WTC11 (cell line): ENCODE data around the gene FAM124A. TPM values are rescaled to one million over a fixed set of nuclear protein-coding genes. Genes with fewer than 3 reads are reported as not detected.

Experiments used
- ATAC-seq: fragments of 200-7000 bp; cut with Tn5 transposase; 2 replicates; pipeline ENCODE4 v1.10.0; 2021; ENCODE audit warnings: mild to moderate bottlenecking, moderate library complexity
- CTCF ChIA-PET: fragments of 300-600 bp; sonication (Branson Sonifier 250); formaldehyde crosslinking; loops from one replicate; lab custom pipeline; 2021; ENCODE audit warnings: antibody characterized with exemption; lab: Charles Lee
- POLR2A ChIA-PET: fragments of 350-600 bp; sonication (Branson Sonifier 250); formaldehyde crosslinking; loops from one replicate; lab custom pipeline; 2021; ENCODE audit warnings: antibody characterized with exemption; lab: Charles Lee
- DNase-seq: peaks from one replicate; pipeline ENCODE4 v3.0.0; 2021; ENCODE audit warnings: low spot score
- H3K27ac Mint-ChIP-seq: 2 replicates; pipeline ENCODE4 v1.8.0; 2021; ENCODE audit warnings: mixed read lengths
- H3K27me3 Mint-ChIP-seq: 2 replicates; pipeline ENCODE4 v1.8.0; 2021; ENCODE audit warnings: low read depth, mild to moderate bottlenecking, moderate library complexity, mixed read lengths
- H3K36me3 Mint-ChIP-seq: 2 replicates; pipeline ENCODE4 v1.8.0; 2021; ENCODE audit warnings: mixed read lengths
- H3K4me1 Mint-ChIP-seq: 2 replicates; pipeline ENCODE4 v1.8.0; 2022; ENCODE audit warnings: mixed read lengths
- H3K4me3 Mint-ChIP-seq: 2 replicates; pipeline ENCODE4 v1.8.0; 2021; ENCODE audit warnings: mild to moderate bottlenecking, moderate library complexity, mixed read lengths
- H3K9me3 Mint-ChIP-seq: 2 replicates; pipeline ENCODE4 v1.8.0; 2021; ENCODE audit warnings: mixed read lengths
- CBFB ChIP-seq: sonication (generic); formaldehyde crosslinking; IDR thresholded peaks from 2 replicates; pipeline ENCODE4 v1.8.1; 2022; ENCODE audit warnings: mild to moderate bottlenecking, low read depth, missing genetic modification reagents
- CREB1 ChIP-seq: sonication (generic); formaldehyde crosslinking; IDR thresholded peaks from 2 replicates; pipeline ENCODE4 v1.8.0; 2023; ENCODE audit warnings: mild to moderate bottlenecking, missing genetic modification reagents
- ETV6 ChIP-seq: sonication (generic); formaldehyde crosslinking; IDR thresholded peaks from 2 replicates; pipeline ENCODE4 v1.8.1; 2022; ENCODE audit warnings: mild to moderate bottlenecking, missing genetic modification reagents
- SP1 ChIP-seq: sonication (generic); formaldehyde crosslinking; conservative IDR thresholded peaks from 2 replicates; pipeline ENCODE4 v1.8.1; 2022; ENCODE audit warnings: missing genetic modification reagents
- ZBTB21 ChIP-seq: sonication (generic); formaldehyde crosslinking; IDR thresholded peaks from 2 replicates; pipeline ENCODE4 v1.8.1; 2023; ENCODE audit warnings: mild to moderate bottlenecking, missing genetic modification reagents, borderline replicate concordance
- ZNF138 ChIP-seq: sonication (generic); formaldehyde crosslinking; conservative IDR thresholded peaks from 2 replicates; pipeline ENCODE4 v1.8.1; 2022; ENCODE audit warnings: mild to moderate bottlenecking, moderate library complexity, missing genetic modification reagents
- ZNF219 ChIP-seq: sonication (generic); formaldehyde crosslinking; IDR thresholded peaks from 2 replicates; pipeline ENCODE4 v1.8.0; 2023; ENCODE audit warnings: missing genetic modification reagents, mild to moderate bottlenecking, borderline replicate concordance
- ZNF416 ChIP-seq: fragments of 250-450 bp; sonication (Bioruptor Pico); IDR thresholded peaks from 2 replicates; pipeline ENCODE4 v1.9.0; 2021; ENCODE audit warnings: mild to moderate bottlenecking, inconsistent platforms
- ZNF423 ChIP-seq: fragments of 250-450 bp; sonication (Bioruptor Pico); IDR thresholded peaks from 2 replicates; pipeline ENCODE4 v2.1.2; 2022; ENCODE audit warnings: mild to moderate bottlenecking, moderate library complexity
- total RNA-seq: library from RNA; stranded (reverse); gene quantifications from 3 replicates; pipeline ENCODE4 v1.2.3, GENCODE V29; 2021
- TF ChIP-seq, protein P1 (sequence below): sonication (generic); formaldehyde crosslinking; IDR thresholded peaks from 2 replicates; pipeline ENCODE4 v1.8.1; 2023; ENCODE audit warnings: mild to moderate bottlenecking, missing genetic modification reagents, moderate library complexity
- TF ChIP-seq, protein P2 (sequence below): sonication (generic); formaldehyde crosslinking; IDR thresholded peaks from 2 replicates; pipeline ENCODE4 v1.8.0; 2022; ENCODE audit warnings: mild to moderate bottlenecking, missing genetic modification reagents
- TF ChIP-seq, protein P3 (sequence below): fragments of 250-450 bp; sonication (Bioruptor Pico); IDR thresholded peaks from 2 replicates; pipeline ENCODE4 v1.9.0; 2021; ENCODE audit warnings: mild to moderate bottlenecking
- TF ChIP-seq, protein P4 (sequence below): sonication (generic); formaldehyde crosslinking; IDR thresholded peaks from 2 replicates; pipeline ENCODE4 v1.8.0; 2022; ENCODE audit warnings: missing genetic modification reagents
- TF ChIP-seq, protein P5 (sequence below): sonication (generic); formaldehyde crosslinking; IDR thresholded peaks from 2 replicates; pipeline ENCODE4 v1.8.1; 2022; ENCODE audit warnings: missing genetic modification reagents, borderline replicate concordance

The FAM124A gene
- total RNA-seq, 1 experiment from 2014 or later, result 45.8 TPM

DNA sequence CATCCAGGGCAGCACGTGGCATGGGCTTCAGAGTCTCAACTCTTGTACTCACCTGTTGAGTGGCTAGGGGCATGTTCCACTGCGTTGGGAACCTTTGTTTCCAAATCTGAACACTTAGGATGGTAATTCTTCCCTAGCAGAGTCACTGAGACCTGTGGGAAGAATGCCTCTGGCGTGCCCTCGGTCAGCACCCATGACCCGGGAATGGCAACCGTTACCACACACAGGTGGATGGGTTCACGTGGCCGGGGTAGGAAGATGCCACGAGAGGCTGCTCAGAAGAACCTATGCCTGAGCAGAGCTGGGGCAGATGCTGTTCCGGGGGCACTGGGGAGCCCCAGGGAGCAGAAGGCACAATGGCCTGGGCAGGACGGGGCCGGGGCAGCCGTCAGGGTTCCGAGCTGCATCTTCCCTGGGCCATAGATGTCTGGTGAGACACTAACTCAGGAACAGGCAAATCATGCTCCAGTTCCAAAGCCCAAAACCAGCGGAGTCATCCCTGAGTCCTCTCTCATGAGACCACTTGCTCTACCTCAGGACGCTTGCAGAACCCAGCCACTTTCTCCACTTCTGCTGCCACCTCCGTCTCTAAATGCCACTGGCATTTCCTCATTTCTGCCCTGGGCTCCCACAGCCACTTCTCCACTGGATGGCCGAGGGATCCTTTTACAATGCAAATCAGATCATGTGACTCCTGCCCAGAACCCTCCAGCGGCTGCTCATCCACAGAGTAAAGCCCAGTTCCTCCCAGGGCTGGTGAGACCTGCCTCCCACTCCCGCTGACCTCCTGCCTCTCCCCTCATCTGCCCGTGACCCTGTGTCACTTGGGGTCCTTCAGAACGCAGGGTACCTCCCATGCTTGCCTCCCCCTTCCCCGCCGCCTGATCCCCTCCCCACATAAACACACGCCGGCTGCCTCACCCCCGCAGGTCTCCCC lies 36.7 kb downstream of the FAM124A start:
- Mint-ChIP-seq H3K4me3 (no peak overlapping the region), H3K36me3 (peaks cover 68% of the 10 kb centered on the region), H3K9me3 (no peaks in the 10 kb centered on the region), H3K27ac (no peak overlapping the region; the same call in 1 of the 2 replicates), H3K27me3 (no peaks in the 10 kb centered on the region), H3K4me1 (peaks cover 85% of the 10 kb centered on the region)
- ATAC-seq, result peak; percentile 38
- CTCF ChIA-PET, result interaction anchor here (0.6 to 4.9 kb wide), 2 partner anchors 27 to 42 kb away, joined by 3 to 36 read pairs; no protein-coding TSS in a partner anchor
- TF ChIP-seq, protein P1, sequence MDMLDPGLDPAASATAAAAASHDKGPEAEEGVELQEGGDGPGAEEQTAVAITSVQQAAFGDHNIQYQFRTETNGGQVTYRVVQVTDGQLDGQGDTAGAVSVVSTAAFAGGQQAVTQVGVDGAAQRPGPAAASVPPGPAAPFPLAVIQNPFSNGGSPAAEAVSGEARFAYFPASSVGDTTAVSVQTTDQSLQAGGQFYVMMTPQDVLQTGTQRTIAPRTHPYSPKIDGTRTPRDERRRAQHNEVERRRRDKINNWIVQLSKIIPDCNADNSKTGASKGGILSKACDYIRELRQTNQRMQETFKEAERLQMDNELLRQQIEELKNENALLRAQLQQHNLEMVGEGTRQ, result peak; percentile 84
- TF ChIP-seq, protein P2, sequence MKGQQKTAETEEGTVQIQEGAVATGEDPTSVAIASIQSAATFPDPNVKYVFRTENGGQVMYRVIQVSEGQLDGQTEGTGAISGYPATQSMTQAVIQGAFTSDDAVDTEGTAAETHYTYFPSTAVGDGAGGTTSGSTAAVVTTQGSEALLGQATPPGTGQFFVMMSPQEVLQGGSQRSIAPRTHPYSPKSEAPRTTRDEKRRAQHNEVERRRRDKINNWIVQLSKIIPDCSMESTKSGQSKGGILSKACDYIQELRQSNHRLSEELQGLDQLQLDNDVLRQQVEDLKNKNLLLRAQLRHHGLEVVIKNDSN (CRISPR knock-in tag), result peak; percentile 67; the same call in 1 of the 2 replicates
- TF ChIP-seq ZNF416, result no peak
- TF ChIP-seq ZNF138 (CRISPR knock-in tag), result 0 out of 2 replicates have a peak, but pooled peaks have one; percentile 19
- DNase-seq, result no peak
- POLR2A ChIA-PET, result no interaction called here

DNA sequence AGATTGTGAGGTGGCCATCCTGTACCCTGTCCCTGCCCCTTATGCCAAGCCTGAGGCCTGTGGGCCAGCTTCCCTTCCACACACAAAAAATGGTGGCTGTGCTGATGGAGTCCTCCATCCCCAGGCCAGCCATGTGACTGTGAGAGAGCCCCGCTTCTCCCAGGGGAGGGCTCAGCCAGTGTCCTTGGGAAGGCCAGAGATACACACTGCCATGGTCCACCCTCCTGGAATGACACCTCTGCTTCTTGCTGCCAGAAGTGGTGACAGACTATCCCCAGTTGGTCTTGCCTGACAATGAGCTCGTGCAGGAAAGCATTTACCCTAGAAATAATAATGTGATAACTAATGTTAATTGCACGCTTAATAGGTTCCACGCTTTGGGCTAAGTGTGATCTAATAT lies 38.0 kb downstream of the FAM124A start:
- no peak overlapping the region for H3K27ac Mint-ChIP-seq
- DNase-seq, result no peak
- no peak for ATAC-seq

More for the DNA sequence above, 38.0 kb downstream of the FAM124A start:
- TF ChIP-seq, protein P3, sequence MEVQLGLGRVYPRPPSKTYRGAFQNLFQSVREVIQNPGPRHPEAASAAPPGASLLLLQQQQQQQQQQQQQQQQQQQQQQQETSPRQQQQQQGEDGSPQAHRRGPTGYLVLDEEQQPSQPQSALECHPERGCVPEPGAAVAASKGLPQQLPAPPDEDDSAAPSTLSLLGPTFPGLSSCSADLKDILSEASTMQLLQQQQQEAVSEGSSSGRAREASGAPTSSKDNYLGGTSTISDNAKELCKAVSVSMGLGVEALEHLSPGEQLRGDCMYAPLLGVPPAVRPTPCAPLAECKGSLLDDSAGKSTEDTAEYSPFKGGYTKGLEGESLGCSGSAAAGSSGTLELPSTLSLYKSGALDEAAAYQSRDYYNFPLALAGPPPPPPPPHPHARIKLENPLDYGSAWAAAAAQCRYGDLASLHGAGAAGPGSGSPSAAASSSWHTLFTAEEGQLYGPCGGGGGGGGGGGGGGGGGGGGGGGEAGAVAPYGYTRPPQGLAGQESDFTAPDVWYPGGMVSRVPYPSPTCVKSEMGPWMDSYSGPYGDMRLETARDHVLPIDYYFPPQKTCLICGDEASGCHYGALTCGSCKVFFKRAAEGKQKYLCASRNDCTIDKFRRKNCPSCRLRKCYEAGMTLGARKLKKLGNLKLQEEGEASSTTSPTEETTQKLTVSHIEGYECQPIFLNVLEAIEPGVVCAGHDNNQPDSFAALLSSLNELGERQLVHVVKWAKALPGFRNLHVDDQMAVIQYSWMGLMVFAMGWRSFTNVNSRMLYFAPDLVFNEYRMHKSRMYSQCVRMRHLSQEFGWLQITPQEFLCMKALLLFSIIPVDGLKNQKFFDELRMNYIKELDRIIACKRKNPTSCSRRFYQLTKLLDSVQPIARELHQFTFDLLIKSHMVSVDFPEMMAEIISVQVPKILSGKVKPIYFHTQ (CRISPR knock-in tag), result no peak
- TF ChIP-seq, protein P4, sequence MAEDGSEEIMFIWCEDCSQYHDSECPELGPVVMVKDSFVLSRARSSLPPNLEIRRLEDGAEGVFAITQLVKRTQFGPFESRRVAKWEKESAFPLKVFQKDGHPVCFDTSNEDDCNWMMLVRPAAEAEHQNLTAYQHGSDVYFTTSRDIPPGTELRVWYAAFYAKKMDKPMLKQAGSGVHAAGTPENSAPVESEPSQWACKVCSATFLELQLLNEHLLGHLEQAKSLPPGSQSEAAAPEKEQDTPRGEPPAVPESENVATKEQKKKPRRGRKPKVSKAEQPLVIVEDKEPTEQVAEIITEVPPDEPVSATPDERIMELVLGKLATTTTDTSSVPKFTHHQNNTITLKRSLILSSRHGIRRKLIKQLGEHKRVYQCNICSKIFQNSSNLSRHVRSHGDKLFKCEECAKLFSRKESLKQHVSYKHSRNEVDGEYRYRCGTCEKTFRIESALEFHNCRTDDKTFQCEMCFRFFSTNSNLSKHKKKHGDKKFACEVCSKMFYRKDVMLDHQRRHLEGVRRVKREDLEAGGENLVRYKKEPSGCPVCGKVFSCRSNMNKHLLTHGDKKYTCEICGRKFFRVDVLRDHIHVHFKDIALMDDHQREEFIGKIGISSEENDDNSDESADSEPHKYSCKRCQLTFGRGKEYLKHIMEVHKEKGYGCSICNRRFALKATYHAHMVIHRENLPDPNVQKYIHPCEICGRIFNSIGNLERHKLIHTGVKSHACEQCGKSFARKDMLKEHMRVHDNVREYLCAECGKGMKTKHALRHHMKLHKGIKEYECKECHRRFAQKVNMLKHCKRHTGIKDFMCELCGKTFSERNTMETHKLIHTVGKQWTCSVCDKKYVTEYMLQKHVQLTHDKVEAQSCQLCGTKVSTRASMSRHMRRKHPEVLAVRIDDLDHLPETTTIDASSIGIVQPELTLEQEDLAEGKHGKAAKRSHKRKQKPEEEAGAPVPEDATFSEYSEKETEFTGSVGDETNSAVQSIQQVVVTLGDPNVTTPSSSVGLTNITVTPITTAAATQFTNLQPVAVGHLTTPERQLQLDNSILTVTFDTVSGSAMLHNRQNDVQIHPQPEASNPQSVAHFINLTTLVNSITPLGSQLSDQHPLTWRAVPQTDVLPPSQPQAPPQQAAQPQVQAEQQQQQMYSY (CRISPR knock-in tag), result no peak
- TF ChIP-seq CBFB (CRISPR knock-in tag) (no peak), ZNF423 (CRISPR knock-in tag) (no peak), ETV6 (no peak), SP1 (CRISPR knock-in tag) (no peak), ZNF219 (CRISPR knock-in tag) (no peak), CREB1 (CRISPR knock-in tag) (no peak), ZBTB21 (no peak)
- TF ChIP-seq, protein P5, sequence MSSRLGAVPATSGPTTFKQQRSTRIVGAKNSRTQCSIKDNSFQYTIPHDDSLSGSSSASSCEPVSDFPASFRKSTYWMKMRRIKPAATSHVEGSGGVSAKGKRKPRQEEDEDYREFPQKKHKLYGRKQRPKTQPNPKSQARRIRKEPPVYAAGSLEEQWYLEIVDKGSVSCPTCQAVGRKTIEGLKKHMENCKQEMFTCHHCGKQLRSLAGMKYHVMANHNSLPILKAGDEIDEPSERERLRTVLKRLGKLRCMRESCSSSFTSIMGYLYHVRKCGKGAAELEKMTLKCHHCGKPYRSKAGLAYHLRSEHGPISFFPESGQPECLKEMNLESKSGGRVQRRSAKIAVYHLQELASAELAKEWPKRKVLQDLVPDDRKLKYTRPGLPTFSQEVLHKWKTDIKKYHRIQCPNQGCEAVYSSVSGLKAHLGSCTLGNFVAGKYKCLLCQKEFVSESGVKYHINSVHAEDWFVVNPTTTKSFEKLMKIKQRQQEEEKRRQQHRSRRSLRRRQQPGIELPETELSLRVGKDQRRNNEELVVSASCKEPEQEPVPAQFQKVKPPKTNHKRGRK, result no peak
- H3K36me3 Mint-ChIP-seq, result peaks cover 72% of the 10 kb centered on the region
- H3K4me1 Mint-ChIP-seq, result peaks cover 72% of the 10 kb centered on the region
- POLR2A ChIA-PET, result interaction anchor here (1.0 kb wide), 1 partner anchor 36 kb away, joined by 3 read pairs; no protein-coding TSS in a partner anchor
- H3K4me3 Mint-ChIP-seq, result no peak overlapping the region
- no peaks in the 10 kb centered on the region for H3K27me3 Mint-ChIP-seq
- CTCF ChIA-PET, result interaction anchor here (1.0 to 4.9 kb wide), 2 partner anchors 26 to 114 kb away, joined by 4 to 36 read pairs; no protein-coding TSS in a partner anchor
- H3K9me3 Mint-ChIP-seq, result no peaks in the 10 kb centered on the region
